ENCODE data around the gene MICU1.
"Not testable (repeated sequence)": the region's sequence is repeated elsewhere in the genome, so short reads cannot be mapped to it uniquely, and the experiment has no call there.

The MICU1 gene

DNA sequence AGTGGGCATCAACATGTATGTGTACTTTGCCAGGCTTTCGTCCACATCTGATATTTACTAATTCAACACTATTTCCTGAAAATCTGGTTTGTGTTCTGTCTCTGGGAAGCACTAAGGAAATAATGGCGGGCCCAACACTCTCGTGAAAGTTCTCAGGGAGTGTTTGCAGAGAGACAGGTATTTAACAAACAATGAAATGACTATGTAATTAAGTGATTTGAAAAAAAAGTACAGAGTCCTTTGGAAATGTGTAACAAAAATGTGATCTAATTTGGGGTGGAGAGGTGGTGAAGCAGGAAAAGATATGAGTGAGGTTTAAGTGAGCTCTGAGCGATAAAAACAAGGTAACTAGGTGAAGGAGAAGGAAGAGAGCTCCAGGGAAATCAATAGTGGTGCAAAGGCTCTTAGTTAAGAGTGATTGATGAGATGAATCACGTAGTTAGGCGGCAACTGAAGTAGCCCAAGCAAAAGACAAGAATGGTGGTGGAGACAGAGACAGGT is 175.9 kb downstream of the MICU1 start:
- Histone ChIP-seq H3K9me3 (ENCODE audit: severe bottlenecking) (no peaks in the 10 kb centered on the region), H3K4me1 (ENCODE audit: insufficient read depth, poor library complexity, severe bottlenecking) (no peaks in the 10 kb centered on the region), H3K36me3 (ENCODE audit: low read depth) (no peaks in the 10 kb centered on the region), H3K27me3 (ENCODE audit: insufficient read depth, poor library complexity, severe bottlenecking) (no peaks in the 10 kb centered on the region), H3K4me3 (ENCODE audit: severe bottlenecking) (no peak overlapping the region), H3K27ac (ENCODE audit: poor library complexity, severe bottlenecking) (no peak overlapping the region)
- ATAC-seq (ENCODE audit: low read depth) (no peak), DNase-seq (ENCODE audit: low spot score) (no peak)
- TF ChIP-seq, protein P1, sequence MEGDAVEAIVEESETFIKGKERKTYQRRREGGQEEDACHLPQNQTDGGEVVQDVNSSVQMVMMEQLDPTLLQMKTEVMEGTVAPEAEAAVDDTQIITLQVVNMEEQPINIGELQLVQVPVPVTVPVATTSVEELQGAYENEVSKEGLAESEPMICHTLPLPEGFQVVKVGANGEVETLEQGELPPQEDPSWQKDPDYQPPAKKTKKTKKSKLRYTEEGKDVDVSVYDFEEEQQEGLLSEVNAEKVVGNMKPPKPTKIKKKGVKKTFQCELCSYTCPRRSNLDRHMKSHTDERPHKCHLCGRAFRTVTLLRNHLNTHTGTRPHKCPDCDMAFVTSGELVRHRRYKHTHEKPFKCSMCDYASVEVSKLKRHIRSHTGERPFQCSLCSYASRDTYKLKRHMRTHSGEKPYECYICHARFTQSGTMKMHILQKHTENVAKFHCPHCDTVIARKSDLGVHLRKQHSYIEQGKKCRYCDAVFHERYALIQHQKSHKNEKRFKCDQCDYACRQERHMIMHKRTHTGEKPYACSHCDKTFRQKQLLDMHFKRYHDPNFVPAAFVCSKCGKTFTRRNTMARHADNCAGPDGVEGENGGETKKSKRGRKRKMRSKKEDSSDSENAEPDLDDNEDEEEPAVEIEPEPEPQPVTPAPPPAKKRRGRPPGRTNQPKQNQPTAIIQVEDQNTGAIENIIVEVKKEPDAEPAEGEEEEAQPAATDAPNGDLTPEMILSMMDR (IDR thresholded peaks at IDR 0.05; ENCODE audit: poor library complexity, severe bottlenecking): no peak

DNA sequence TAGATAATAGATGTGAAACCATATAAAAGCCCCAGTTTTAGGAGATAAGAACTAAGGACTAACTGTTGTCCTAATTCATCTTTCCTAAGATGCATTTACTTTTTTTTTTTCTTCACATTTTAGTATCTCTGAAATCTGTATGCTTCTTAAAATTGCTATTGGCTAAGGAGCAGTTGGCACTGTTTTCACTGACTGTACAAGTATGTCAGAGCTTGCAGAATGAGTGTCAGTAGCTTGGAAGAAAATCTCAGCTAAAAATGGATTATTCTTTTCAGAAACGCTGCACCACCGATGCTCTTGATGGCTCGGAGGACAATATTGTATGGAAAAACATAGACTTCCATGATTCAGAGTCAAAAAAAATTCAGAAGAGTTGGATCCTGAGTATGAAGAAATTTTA is 180.0 kb downstream of the MICU1 start:
- TF ChIP-seq, protein P1 (IDR thresholded peaks at IDR 0.05; ENCODE audit: poor library complexity, severe bottlenecking): no peak
- ATAC-seq (ENCODE audit: low read depth) (no peak), DNase-seq (ENCODE audit: low spot score) (no peak)
- no peaks in the 10 kb centered on the region for H3K27me3 ChIP-seq (ENCODE audit: insufficient read depth, poor library complexity, severe bottlenecking)
- no peak overlapping the region for H3K4me3 ChIP-seq (ENCODE audit: severe bottlenecking)
- no peak overlapping the region for H3K27ac ChIP-seq (ENCODE audit: poor library complexity, severe bottlenecking)
- no peaks in the 10 kb centered on the region for H3K9me3 ChIP-seq (ENCODE audit: severe bottlenecking)
- no peaks in the 10 kb centered on the region for H3K36me3 ChIP-seq (ENCODE audit: low read depth)
- no peaks in the 10 kb centered on the region for H3K4me1 ChIP-seq (ENCODE audit: insufficient read depth, poor library complexity, severe bottlenecking)

GRCh38 chr10:72442969-72443368 is 182.9 kb downstream of the MICU1 start:
- H3K4me3 ChIP-seq (ENCODE audit: severe bottlenecking); DNase-seq (ENCODE audit: low spot score); ATAC-seq (ENCODE audit: low read depth); H3K9me3 ChIP-seq (ENCODE audit: severe bottlenecking); H3K36me3 ChIP-seq (ENCODE audit: low read depth); H3K4me1 ChIP-seq (ENCODE audit: insufficient read depth, poor library complexity, severe bottlenecking); H3K27me3 ChIP-seq (ENCODE audit: insufficient read depth, poor library complexity, severe bottlenecking); H3K27ac ChIP-seq (ENCODE audit: poor library complexity, severe bottlenecking): not testable (repeated sequence)

DNA sequence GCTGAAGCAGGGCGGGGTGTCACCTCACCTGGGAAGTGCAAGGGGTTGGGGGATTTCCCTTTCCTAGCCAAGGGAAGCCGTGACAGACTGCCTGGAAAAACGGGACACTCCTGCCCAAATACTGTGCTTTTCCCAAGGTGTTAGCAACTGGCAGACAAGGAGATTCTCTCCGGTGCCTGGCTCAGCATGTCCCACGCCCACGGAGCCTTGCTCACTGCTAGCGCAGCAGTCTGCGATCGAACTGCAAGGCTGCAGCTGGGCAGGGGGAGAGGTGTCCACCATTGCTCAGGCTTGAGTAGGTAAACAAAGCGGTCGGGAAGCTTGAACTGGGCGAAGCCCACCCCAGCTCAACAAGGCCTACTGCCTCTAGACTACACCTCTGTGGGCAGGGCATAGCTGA is 190.3 kb downstream of the MICU1 start:
- ATAC-seq (ENCODE audit: low read depth) (no peak), DNase-seq (ENCODE audit: low spot score) (no peak)
- Histone ChIP-seq H3K27me3 (ENCODE audit: insufficient read depth, poor library complexity, severe bottlenecking) (no peaks in the 10 kb centered on the region), H3K36me3 (ENCODE audit: low read depth) (no peaks in the 10 kb centered on the region), H3K9me3 (ENCODE audit: severe bottlenecking) (no peaks in the 10 kb centered on the region), H3K4me3 (ENCODE audit: severe bottlenecking) (no peak overlapping the region), H3K27ac (ENCODE audit: poor library complexity, severe bottlenecking) (no peak overlapping the region), H3K4me1 (ENCODE audit: insufficient read depth, poor library complexity, severe bottlenecking) (no peaks in the 10 kb centered on the region)
- TF ChIP-seq, protein P1 (IDR thresholded peaks at IDR 0.05; ENCODE audit: poor library complexity, severe bottlenecking): no peak

GRCh38 chr10:72430936-72431335 is 194.9 kb downstream of the MICU1 start:
- H3K4me3 ChIP-seq (ENCODE audit: severe bottlenecking); H3K27ac ChIP-seq (ENCODE audit: poor library complexity, severe bottlenecking); H3K27me3 ChIP-seq (ENCODE audit: insufficient read depth, poor library complexity, severe bottlenecking); DNase-seq (ENCODE audit: low spot score); ATAC-seq (ENCODE audit: low read depth); H3K4me1 ChIP-seq (ENCODE audit: insufficient read depth, poor library complexity, severe bottlenecking); H3K36me3 ChIP-seq (ENCODE audit: low read depth); H3K9me3 ChIP-seq (ENCODE audit: severe bottlenecking): not testable (repeated sequence)

DNA sequence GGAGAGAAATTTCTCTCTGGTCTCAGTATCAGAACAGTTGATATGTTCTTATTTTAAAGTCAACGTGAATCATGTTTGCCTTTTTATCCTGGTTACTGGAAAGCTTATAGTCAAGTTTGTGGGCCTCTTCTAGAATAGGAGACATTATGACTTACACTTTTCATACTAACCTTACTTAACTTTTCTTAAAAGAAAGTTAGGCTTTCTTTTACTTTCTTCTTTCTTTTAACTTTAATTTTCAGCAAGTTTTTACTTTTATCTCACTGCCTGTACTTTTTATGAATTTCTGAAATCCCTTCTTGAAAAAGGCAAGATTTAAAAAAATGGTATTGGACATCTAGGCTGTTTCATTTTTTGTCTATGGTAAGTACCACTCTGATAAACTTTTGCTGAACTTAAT is 195.9 kb downstream of the MICU1 start:
- no peak overlapping the region for H3K27ac ChIP-seq (ENCODE audit: poor library complexity, severe bottlenecking)
- TF ChIP-seq, protein P1 (IDR thresholded peaks at IDR 0.05; ENCODE audit: poor library complexity, severe bottlenecking): no peak
- H3K4me1 ChIP-seq (ENCODE audit: insufficient read depth, poor library complexity, severe bottlenecking): no peaks in the 10 kb centered on the region
- DNase-seq (ENCODE audit: low spot score) (no peak), ATAC-seq (ENCODE audit: low read depth) (no peak)
- no peaks in the 10 kb centered on the region for H3K9me3 ChIP-seq (ENCODE audit: severe bottlenecking)
- no peak overlapping the region for H3K4me3 ChIP-seq (ENCODE audit: severe bottlenecking)
- no peaks in the 10 kb centered on the region for H3K36me3 ChIP-seq (ENCODE audit: low read depth)
- H3K27me3 ChIP-seq (ENCODE audit: insufficient read depth, poor library complexity, severe bottlenecking): no peaks in the 10 kb centered on the region
